Measurements from ENCODE around the gene MNX1. TPM values are rescaled to one million over a fixed set of nuclear protein-coding genes. Genes with fewer than 3 reads are reported as not detected.

MNX1 gene
- total RNA-seq = 10 to 100 TPM; 15.9 to 20.4 TPM
- long read RNA-seq, transcript MNX1-208 (1 exons, 1,753 nt) = major isoform, 29 of 37 reads
- long read RNA-seq, partial matches to known transcripts = 0 of 37 reads
- long read RNA-seq, other reads (novel, unspliced or antisense) = 1 of 37 reads

DNA sequence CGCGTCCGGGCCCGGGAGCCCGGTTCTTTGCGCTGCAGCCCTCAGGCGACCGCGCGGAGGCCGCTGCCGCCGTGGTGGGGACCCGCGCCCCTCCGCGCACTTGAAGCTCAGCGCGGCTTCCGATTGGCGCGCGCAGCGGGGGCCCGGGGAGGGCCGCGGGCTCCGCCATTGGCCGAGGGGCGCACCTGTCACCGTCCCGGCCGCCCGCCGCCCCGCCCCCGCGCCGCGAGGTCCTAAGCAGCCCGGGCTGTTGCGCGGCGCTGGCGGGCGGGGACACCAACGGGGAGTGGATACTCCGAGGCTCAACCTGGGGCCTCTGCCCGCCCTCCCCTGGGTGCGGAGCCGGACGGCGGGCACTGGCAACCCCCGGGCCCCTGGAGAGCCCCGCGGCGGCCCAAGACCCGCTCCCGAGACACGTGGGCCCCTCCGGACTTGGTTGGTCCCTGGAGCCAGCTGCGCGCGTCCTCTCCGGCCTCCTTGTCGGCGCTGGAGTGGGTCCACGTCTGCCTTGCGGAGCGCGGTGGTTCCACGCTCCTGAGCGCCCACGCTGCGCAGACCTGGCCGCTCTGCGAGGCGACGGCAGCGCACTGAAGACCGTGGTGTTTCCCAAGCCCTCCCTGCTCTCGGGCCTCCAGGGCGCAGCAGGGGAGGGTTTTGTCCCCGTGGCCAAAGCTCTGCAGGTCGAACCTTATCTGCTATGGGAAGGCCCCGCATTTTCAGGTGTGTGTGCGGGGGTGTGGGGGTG, at the start of gene MNX1:
TSS of gene MNX1 (minus strand) at position 76 of the 745 bp plus-strand sequence. CDS start 313 bp downstream, outside the sequence.
- peak; percentile 85 to 92 for DNase-seq
- ATAC-seq = peak; percentile 70
- intact Hi-C loops (cut with DNase I, micrococcal nuclease) = no loop called here

- DNase-seq (no peak), ATAC-seq (no peak)
- intact Hi-C loops (cut with DNase I, micrococcal nuclease) = no loop called here
These were observed 49.1 kb upstream of the MNX1 start for GRCh38 chr7:157059534-157059933.

GRCh38 chr7:157058701-157059100, 48.2 kb upstream of the MNX1 start:
- intact Hi-C loops (cut with DNase I, micrococcal nuclease) = no loop called here
- DNase-seq (no peak), ATAC-seq (no peak)

DNA sequence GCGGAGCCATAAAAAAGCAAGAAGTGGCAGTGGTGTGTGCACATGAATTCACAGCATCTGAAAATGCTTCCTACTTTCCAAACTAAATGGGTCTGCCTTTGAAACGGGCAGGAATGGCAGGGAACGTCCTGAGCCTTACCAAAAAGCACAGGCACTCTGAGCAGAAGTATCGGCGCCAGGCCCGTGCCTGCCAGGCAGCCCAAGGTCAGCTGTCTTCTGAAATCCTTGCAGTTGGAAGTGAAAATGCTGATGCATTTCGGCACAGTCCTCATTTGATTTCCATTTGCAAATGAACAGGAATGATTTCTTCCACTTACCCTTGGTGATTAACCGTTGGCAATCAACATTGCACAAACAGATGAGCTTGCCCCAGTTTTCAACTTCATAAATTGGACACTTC, 47.6 kb upstream of the MNX1 start:
- ATAC-seq (no peak), DNase-seq (no peak)
- intact Hi-C loops (cut with DNase I, micrococcal nuclease) = no loop called here

DNA sequence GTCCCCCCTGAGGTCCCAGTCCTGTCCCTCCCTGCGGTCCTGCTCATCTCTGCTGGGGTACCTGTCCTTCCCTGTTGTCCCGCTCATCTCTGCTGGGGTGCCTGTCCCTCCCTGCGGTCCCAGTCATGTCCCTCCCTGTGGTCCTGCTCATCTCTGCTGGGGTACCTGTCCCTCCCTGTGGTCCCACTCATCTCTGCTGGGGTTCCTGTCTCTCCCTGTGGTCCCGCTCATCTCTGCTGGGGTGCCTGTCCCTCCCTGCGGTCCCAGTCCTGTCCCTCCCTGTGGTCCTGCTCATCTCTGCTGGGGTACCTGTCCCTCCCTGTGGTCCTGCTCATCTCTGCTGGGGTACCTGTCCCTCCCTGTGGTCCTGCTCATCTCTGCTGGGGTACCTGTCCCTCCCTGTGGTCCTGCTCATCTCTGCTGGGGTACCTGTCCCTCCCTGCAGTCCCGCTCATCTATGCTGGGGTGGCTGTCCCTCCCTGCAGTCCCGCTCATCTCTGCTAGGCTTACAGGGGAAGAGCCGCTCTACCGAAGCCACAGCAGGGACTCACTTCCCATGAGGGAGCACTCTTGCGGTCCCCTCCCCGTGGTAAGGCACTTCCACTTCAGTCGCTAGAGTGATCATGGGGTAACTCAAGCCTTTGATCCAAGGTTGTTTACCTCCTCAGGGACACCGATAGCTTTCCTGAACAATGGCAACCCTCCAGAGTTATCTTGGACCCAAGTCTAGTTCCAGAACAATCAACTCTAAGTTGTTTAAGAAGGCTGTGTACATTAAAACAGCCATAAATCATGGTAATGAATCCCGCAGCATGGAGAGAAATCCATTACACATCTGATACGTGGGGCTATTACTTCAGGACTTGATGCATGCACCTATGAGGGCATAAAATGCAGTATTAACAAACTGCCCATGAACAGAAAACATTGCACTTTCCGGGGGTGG, 46.8 kb upstream of the MNX1 start:
- ATAC-seq (no peak), DNase-seq (no peak)
- intact Hi-C loops (cut with DNase I, micrococcal nuclease) = no loop called here

GRCh38 chr7:157056246-157056645, 45.8 kb upstream of the MNX1 start:
- no peak for ATAC-seq
- no peak for DNase-seq
- intact Hi-C loops (cut with DNase I, micrococcal nuclease) = no loop called here

DNA sequence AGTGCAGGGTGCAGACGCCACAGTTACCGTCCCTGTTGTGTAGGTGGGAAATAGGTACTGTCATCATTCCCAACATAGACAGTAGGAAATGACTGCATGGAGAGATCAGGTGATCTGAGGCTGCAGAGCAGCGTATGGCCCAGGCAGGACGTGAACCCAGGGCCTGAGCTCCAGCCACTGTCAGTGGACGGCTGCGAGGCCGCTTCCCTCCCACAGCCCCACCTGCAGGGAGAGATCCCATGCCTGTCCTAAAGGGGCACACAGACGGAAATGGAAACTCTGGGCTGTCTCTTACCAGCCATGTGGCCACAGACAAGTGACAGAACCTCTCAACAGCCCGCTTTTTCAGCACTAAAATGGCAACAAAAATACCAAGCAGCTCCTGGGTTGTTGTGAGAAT, 44.5 kb upstream of the MNX1 start:
- DNase-seq = no peak
- no peak for ATAC-seq
- intact Hi-C loops (cut with DNase I, micrococcal nuclease) = no loop called here

GRCh38 chr7:157053118-157053517, 42.7 kb upstream of the MNX1 start:
- DNase-seq = no peak
- intact Hi-C loops (cut with DNase I, micrococcal nuclease) = no loop called here
- no peak for ATAC-seq

DNA sequence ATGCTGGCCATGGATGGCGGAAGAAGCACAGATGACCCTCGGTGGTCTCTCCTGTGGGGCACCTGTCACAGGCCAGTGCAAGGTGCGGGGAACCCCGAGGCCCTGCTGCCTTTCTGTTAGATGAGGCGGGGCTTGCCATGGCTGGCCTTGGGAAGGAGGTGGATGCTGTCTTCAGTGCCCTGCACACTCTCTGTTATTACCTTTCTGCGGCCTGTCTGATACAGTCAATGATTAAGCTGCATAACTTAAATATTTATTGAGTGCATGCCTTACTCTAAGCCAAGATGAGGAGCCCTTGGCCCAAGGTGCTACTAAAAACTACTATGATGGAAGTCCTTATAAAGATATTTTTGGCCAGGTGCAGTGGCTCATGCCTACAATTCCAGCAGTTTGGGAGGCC, 36.7 kb upstream of the MNX1 start:
- DNase-seq (no peak), ATAC-seq (no peak)
- intact Hi-C loops (cut with DNase I, micrococcal nuclease) = no loop called here

DNA sequence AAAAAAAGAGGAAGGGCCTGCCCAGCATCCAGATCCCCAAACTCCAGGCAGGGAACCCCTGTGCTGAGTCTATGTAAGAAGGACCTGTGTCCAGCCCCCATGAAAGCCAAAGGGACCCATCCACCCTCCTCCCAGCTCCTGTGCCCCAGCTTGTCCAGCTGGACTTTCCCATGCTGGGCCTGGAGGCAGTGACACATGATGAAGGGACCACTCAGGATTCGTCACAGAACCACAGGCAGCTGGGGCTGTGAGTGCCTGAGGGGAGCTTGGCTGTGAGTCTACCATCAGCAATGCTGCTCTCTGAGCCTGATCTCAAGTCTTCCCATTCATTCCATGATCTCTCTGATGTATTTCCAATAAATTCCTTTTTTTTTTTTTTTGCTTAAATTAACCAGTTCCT, 36.2 kb upstream of the MNX1 start:
- ATAC-seq (no peak), DNase-seq (no peak)
- intact Hi-C loops (cut with DNase I, micrococcal nuclease) = no loop called here

DNA sequence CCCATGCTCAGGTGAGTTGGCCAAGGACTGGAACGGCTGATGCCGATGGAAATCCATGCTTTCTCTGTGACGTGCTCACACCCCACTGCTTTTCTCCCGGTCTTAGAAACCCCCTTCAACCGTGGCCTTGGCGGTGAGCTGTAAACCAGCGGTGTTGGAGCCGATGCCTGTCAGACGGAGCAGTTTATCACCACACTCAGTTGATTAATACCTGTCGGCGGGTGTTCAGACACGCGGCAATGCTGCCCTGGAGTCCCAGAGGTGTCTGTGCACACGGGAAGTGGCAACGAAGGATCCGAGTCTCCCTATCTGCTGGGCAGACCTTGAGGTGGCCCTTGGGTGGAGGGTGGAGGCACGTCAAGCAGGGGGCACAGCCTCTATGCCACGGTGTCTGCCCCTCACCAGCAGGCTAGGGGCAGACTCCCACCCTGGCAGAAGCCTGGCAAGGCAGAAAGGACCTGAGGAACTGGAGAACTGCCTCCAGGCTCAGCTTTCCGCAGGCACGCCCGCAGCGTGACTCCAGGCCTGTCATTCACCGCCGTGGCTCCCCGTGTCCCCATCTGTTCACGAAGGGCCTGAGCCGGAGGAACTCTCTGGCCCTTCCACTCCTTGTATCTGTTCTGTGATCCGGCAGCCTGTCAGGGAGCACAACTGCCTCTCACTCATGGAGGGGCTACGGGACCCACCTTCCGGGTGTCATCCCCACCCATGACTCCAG, 34.6 kb upstream of the MNX1 start:
- no peak for ATAC-seq
- intact Hi-C loops (cut with DNase I, micrococcal nuclease) = no loop called here

DNA sequence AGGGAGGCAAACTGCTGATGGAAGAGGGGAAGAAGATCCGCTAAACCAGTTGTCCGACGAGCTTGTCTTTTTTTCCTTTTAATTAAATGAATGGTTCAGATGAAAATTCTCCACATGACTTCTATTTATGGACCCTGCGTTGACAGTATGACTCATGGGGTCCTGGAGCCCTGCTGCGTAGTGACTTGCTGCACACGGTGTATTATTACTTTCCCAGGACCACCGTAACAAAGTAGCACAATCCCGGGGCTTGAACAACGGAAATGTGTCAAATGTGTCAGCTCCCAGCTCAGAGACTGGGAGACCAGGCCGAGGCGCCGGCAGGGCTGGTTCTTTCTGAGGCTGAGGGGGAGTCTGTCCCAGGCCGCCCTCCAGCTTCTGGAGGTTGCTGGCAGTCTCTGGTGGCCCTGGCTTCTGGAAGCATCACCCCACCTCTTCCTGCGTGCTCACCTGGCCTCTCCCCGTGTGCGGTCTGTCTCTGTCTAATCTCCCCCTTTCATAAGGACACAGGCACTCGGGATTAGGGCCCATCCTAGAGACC, 33.8 kb upstream of the MNX1 start:
- intact Hi-C loops (cut with DNase I, micrococcal nuclease) = no loop called here
- DNase-seq (no peak), ATAC-seq (no peak)

More for the DNA sequence above, 34.6 kb upstream of the MNX1 start:
- no peak for DNase-seq

GRCh38 chr7:157043745-157044144, 33.3 kb upstream of the MNX1 start:
- no peak for ATAC-seq

GRCh38 chr7:157041514-157042277, 31.2 kb upstream of the MNX1 start:
- DNase-seq (no peak), ATAC-seq (no peak)
- intact Hi-C loops (cut with DNase I, micrococcal nuclease) = no loop called here

More at GRCh38 chr7:157043745-157044144, 33.3 kb upstream of the MNX1 start:
- DNase-seq = no peak
- intact Hi-C loops (cut with DNase I, micrococcal nuclease) = no loop called here

DNA sequence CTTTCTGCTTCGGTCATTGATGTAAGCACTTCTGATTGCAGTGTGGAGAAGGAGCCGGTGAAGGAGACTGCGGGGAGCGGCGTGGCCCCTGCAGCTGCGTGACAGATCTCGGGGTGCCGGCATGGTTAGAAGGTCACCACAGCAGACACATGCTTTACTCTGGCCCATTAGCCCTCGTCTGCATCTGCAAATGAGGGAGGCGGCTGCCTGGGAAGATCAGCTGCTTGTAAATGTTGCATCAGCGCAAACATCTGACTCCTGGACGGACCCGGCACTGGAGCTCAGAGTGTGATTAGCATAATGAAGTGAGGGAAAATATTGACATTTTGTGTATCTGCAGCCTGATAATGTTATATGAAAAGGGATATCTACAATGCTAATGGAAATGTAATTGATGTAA, 30.5 kb upstream of the MNX1 start:
- ATAC-seq = no peak
- DNase-seq = no peak
- intact Hi-C loops (cut with DNase I, micrococcal nuclease) = no loop called here

- no peak for ATAC-seq
- intact Hi-C loops (cut with DNase I, micrococcal nuclease) = no loop called here
- no peak for DNase-seq
These were observed 27.2 kb upstream of the MNX1 start for GRCh38 chr7:157037635-157038034.

DNA sequence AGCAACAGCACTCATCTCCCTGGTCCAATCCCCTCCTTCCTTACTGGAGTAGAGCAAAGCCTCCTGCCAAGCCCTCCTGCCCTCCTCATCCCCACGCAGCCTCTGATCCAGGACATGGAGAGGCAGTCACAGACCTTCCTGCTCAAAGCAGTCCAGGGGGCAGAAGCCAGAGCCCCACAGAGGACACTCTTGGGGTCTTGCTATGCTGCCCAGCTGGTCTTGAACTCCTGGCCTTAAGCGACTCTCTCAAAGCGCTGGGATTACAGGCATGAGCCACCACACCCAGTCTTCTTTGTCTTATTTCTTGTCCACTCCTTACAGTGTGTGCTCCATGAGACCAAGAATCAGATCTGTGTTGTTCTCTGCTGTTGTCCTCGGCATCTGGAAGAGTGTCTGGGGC, 26.6 kb upstream of the MNX1 start:
- no peak for ATAC-seq
- intact Hi-C loops (cut with DNase I, micrococcal nuclease) = no loop called here
- no peak for DNase-seq

DNA sequence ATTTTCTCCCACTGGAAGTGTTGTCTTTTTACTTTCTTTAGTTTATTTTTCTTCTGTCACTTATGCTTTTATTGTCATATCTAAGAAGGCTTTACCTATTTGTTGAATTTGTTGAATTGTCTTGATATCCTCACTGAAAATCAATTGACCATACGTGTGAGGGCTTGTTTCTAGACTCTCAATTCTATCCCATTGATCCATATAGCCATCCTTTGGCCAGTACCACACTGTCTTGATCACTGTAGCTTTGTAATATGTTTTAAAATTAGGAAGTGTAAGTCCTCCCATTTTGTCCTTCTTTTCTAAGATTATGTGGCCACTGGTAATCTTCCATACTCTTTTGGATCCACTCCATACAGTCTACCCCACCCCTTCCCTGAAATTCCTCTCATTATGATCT, 25.5 kb upstream of the MNX1 start:
- no peak for ATAC-seq
- intact Hi-C loops (cut with DNase I, micrococcal nuclease) = no loop called here
- DNase-seq = no peak
